ENCODE data around the gene MYO6. TPM values are rescaled to one million over a fixed set of nuclear protein-coding genes. Genes with fewer than 3 reads are reported as not detected.

MYO6 gene
- total and polyA plus RNA-seq, 2 donors from 2014 or later = 32.0 to 114 TPM

DNA sequence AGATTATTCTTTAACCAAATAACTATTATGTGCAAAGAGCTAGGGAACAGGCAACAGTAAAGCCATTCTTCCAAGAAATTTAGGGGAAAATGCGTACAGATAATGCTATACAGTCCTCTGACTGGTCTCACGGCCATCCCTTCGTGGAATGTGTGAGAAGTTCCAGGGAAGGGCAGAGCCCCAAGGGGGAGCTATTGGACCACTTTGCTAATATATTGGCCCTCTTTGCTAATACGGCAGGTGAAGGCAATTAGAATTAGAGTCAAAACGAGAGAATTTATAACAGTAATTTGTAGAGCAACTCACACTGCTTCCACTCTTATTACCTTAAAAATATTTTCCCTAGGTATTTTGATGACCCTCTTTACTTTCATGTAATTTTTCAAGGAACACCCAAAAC, 183.0 kb downstream of the MYO6 start:
- Histone ChIP-seq H3K27me3 (ENCODE audit: control insufficient read depth, insufficient read depth, low read length) (no peaks in the 10 kb centered on the region), H3K4me1 (ENCODE audit: control insufficient read depth in 2 of 3, insufficient read depth in 2 of 3, low read depth in 1 of 3, low read length in 3 of 3) (peaks cover 0 to 3% (median 3%) of the 10 kb centered on the region in 3 donors), H3K27ac (ENCODE audit: low read depth in 2 of 2, low read length in 2 of 2) (no peak overlapping the region), H3K36me3 (ENCODE audit: control insufficient read depth in 2 of 3, insufficient read depth in 3 of 3, low read length in 3 of 3) (no peaks in the 10 kb centered on the region), H3K9ac (ENCODE audit: low read length in 3 of 3) (no peak overlapping the region), H3K4me3 (ENCODE audit: low read length in 3 of 3) (no peak overlapping the region), H3K9me3 (ENCODE audit: control insufficient read depth in 2 of 3, insufficient read depth in 1 of 3, low read length in 3 of 3) (no peaks in the 10 kb centered on the region)
- peak; percentile 26 for TF ChIP-seq CTCF (IDR thresholded peaks at IDR 0.05; ENCODE audit: borderline replicate concordance, extremely low read depth, insufficient read depth)
- DNase-seq (peak in 4 of 5 donors; percentile 56 to 72 (median 68)), FAIRE-seq (no peak)
- intact Hi-C loops (cut with DNase I) = no loop called here

DNA sequence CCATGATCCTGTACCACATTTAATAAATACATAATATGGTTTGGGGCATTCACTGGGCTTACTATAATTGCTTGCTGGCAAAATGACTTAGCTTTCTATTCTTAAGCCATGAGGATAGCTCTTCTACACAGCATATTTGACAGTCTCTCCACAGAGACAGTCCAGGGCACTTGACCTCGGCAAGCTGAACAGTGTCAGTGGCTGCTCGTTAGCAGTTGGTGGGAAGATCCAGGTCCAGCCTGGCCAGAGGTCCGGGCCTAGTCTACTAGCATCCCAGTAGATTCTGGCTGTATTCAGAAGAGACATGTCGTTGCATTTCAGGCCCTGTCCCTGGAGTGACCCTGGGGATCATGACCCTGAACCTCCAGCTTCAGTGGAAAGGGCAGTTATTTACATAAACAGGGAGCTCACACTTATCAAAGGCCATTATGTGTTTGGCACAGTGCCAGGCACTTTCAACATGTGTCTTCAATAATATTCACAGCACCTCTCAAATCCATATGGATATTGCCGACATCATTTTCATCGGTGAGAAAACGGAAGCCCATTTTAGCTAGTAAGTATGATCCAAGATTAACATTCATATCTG, 184.4 kb downstream of the MYO6 start:
- DNase-seq (no peak), FAIRE-seq (no peak)
- intact Hi-C loops (cut with DNase I) = no loop called here
- peaks cover 0 to 3% (median 3%) of the 10 kb centered on the region in 3 donors for H3K4me1 ChIP-seq (ENCODE audit: control insufficient read depth in 2 of 3, insufficient read depth in 2 of 3, low read depth in 1 of 3, low read length in 3 of 3)
- no peak overlapping the region for H3K9ac ChIP-seq (ENCODE audit: low read length in 3 of 3)
- H3K27ac ChIP-seq (ENCODE audit: low read depth in 2 of 2, low read length in 2 of 2) = no peak overlapping the region
- H3K4me3 ChIP-seq (ENCODE audit: low read length in 3 of 3) = no peak overlapping the region
- no peaks in the 10 kb centered on the region for H3K27me3 ChIP-seq (ENCODE audit: control insufficient read depth, insufficient read depth, low read length)
- no peaks in the 10 kb centered on the region for H3K36me3 ChIP-seq (ENCODE audit: control insufficient read depth in 2 of 3, insufficient read depth in 3 of 3, low read length in 3 of 3)
- no peak for TF ChIP-seq CTCF (IDR thresholded peaks at IDR 0.05; ENCODE audit: borderline replicate concordance, extremely low read depth, insufficient read depth)
- H3K9me3 ChIP-seq (ENCODE audit: control insufficient read depth in 2 of 3, insufficient read depth in 1 of 3, low read length in 3 of 3) = no peaks in the 10 kb centered on the region

- Histone ChIP-seq H3K36me3 (ENCODE audit: control insufficient read depth in 2 of 3, insufficient read depth in 3 of 3, low read length in 3 of 3) (no peaks in the 10 kb centered on the region), H3K27ac (ENCODE audit: low read depth in 2 of 2, low read length in 2 of 2) (no peak overlapping the region), H3K4me3 (ENCODE audit: low read length in 3 of 3) (peak overlapping the region; percentile 42 to 61 (median 55)), H3K9me3 (ENCODE audit: control insufficient read depth in 2 of 3, insufficient read depth in 1 of 3, low read length in 3 of 3) (no peaks in the 10 kb centered on the region), H3K27me3 (ENCODE audit: control insufficient read depth, insufficient read depth, low read length) (no peaks in the 10 kb centered on the region), H3K4me1 (ENCODE audit: control insufficient read depth in 2 of 3, insufficient read depth in 2 of 3, low read depth in 1 of 3, low read length in 3 of 3) (peaks cover 0 to 3% (median 3%) of the 10 kb centered on the region in 3 donors), H3K9ac (ENCODE audit: low read length in 3 of 3) (peak overlapping the region in 2 of 3 donors; percentile 22 to 72)
- DNase-seq (peak in 4 of 5 donors; percentile 68 to 94 (median 84)), FAIRE-seq (no peak)
- intact Hi-C loops (cut with DNase I) = no loop called here
- TF ChIP-seq CTCF (IDR thresholded peaks at IDR 0.05; ENCODE audit: borderline replicate concordance, extremely low read depth, insufficient read depth) = peak; percentile 77
Measured at GRCh38 chr6:75934643-75935472, 185.8 kb downstream of the MYO6 start.

Measured in kidney (tissue), 14 donors.